ENCODE results near the gene LPAR5.

- no peak for TF ChIP-seq CTCF (IDR thresholded peaks at IDR 0.05)
- no peak for TF ChIP-seq POLR2A (IDR thresholded peaks at IDR 0.05)
- no peak for TF ChIP-seq EP300 (IDR thresholded peaks at IDR 0.05)
These were observed 66.4 kb downstream of the LPAR5 start for GRCh38 chr12:6569312-6569711.
